Measurements from ENCODE around the gene SLC6A3. TPM values are rescaled to one million over a fixed set of nuclear protein-coding genes. Genes with fewer than 3 reads are reported as not detected.
A peak's percentile ranks its signal among the peaks of the same experiment; 100 is the strongest.

The SLC6A3 gene
- total and polyA plus RNA-seq, 2 donors (not counting 1 experiment from before 2014, with no cell fraction given): 0.01 to 0.15 TPM

DNA sequence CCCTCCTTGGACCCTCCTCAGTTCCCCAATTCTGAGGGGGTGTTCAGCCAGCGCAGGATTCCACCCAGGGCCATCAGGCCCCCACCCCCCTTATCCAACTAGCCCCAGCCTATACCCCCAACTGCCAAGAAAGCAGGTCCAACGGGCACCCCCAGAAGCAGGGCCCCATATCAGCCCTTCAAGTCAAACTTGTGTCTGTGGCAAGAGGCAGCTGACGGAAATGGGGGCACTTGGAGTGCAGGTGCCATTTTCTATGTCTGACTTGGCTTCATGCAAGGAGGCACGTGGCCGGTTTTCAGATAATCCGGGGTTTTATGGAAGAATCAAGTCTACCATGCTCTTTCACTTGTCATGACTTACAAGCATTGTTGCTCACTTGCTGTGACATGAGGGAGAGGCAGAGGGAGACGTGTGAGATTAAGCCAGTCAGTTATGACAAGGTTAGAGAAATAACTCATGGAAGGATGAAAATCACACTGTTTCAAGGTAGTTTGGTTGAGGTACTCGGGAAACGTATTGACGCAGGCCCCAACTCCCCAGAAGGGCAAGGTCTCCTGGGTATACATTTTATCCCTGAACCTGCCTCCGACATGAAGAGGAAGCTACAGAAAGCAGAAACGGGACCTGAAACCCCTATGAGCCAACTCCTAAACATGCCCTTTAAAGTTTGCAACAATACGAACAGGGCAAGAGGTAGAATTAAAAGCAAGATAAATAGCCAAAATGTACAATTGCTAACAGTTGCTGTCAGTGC is 73.8 kb downstream of the SLC6A3 start:
- peak; percentile 87 for ATAC-seq (ENCODE audit: low read depth)
- H3K27ac ChIP-seq (ENCODE audit: low read length in 2 of 2): peak overlapping the region; percentile 27 to 50
- peaks cover 51% of the 10 kb centered on the region for H3K4me1 Mint-ChIP-seq
- H3K27ac Mint-ChIP-seq: peak overlapping the region; percentile 84
- TF ChIP-seq EZH2 (IDR thresholded peaks at IDR 0.05; ENCODE audit: borderline replicate concordance, insufficient read depth, low read depth, low read length, poor library complexity, severe bottlenecking): no peak
- TF ChIP-seq, protein P1, sequence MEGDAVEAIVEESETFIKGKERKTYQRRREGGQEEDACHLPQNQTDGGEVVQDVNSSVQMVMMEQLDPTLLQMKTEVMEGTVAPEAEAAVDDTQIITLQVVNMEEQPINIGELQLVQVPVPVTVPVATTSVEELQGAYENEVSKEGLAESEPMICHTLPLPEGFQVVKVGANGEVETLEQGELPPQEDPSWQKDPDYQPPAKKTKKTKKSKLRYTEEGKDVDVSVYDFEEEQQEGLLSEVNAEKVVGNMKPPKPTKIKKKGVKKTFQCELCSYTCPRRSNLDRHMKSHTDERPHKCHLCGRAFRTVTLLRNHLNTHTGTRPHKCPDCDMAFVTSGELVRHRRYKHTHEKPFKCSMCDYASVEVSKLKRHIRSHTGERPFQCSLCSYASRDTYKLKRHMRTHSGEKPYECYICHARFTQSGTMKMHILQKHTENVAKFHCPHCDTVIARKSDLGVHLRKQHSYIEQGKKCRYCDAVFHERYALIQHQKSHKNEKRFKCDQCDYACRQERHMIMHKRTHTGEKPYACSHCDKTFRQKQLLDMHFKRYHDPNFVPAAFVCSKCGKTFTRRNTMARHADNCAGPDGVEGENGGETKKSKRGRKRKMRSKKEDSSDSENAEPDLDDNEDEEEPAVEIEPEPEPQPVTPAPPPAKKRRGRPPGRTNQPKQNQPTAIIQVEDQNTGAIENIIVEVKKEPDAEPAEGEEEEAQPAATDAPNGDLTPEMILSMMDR (IDR thresholded peaks at IDR 0.05): no peak
- H3K4me3 Mint-ChIP-seq: peak overlapping the region; percentile 72
- 46% methylated on average over 7 of the region's 13 CpGs for WGBS (ENCODE audit: insufficient coverage)
- no peaks in the 10 kb centered on the region for H3K9me3 Mint-ChIP-seq (ENCODE audit: insufficient read depth)
- no peaks in the 10 kb centered on the region for H4K20me1 ChIP-seq (ENCODE audit: control insufficient read depth, insufficient read depth, low read length, poor library complexity, severe bottlenecking)
- peak overlapping the region; percentile 45 for H3K4me2 ChIP-seq (replicated peaks; ENCODE audit: low read depth, low read length, poor library complexity, severe bottlenecking)
- peaks cover 0 to 9% (median 0%) of the 10 kb centered on the region in 3 donors for H3K9me3 ChIP-seq (ENCODE audit: control extremely low read depth in 1 of 3, control insufficient read depth in 2 of 3, insufficient read depth in 1 of 3, low read length in 2 of 3)
- DNase-seq: peak; percentile 83
- H3K4me3 ChIP-seq (ENCODE audit: control extremely low read depth in 1 of 5, extremely low read depth in 1 of 5, insufficient read depth in 1 of 5, low read depth in 2 of 5, low read length in 4 of 5): no peak overlapping the region
- CTCF ChIA-PET: interaction anchor here (0.7 to 4.2 kb wide), 6 partner anchors 9 to 274 kb away, joined by 3 to 38 read pairs (median 4); partner anchors contain the start of gene CLPTM1L
- no peak overlapping the region for H3K9ac ChIP-seq (ENCODE audit: low read length)
- H3K27me3 Mint-ChIP-seq: no peaks in the 10 kb centered on the region
- POLR2A ChIA-PET: interaction anchor here (1.2 to 2.0 kb wide), 3 partner anchors 9 to 27 kb away, joined by 3 to 16 read pairs (median 7); partner anchors contain the start of gene CLPTM1L
- H3K79me2 ChIP-seq (ENCODE audit: control insufficient read depth, insufficient read depth, low read length): no peaks in the 10 kb centered on the region
- no peaks in the 10 kb centered on the region for H3K27me3 ChIP-seq (replicated peaks in 1 of 4; ENCODE audit: control extremely low read depth in 1 of 4, control insufficient read depth in 3 of 4, insufficient read depth in 4 of 4, low read length in 3 of 4)
- H3K36me3 ChIP-seq (replicated peaks in 1 of 2; ENCODE audit: control extremely low read depth in 1 of 2, control insufficient read depth in 1 of 2, extremely low read depth in 1 of 2, insufficient read depth in 2 of 2, low read length in 1 of 2): no peaks in the 10 kb centered on the region
- intact Hi-C loops (cut with micrococcal nuclease): no loop called here
- H2AFZ ChIP-seq (ENCODE audit: insufficient read depth, low read depth, low read length, poor library complexity, severe bottlenecking): no peak overlapping the region
- peaks cover 37 to 48% of the 10 kb centered on the region in 2 donors for H3K4me1 ChIP-seq (ENCODE audit: control insufficient read depth in 2 of 2, insufficient read depth in 2 of 2, low read length in 2 of 2)

DNA sequence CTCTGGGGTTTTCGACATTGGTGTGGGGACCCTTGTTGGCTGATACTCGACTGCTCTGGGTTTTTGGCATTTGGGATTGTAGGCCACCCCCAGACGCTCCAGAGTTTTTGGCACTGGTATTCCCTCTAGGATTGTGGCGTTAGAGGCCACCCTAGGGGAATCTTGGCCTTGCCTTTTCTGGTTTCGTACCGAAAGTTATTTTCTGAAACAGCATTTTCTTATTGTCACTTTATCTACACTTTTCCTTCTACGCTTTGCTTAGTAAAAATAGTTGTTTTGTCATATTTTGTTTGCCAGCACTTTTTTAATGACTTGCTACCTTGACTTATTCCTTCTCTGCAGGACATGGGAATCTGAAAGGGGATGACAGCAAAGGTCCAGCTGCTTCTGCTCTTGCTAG is 75.2 kb downstream of the SLC6A3 start:
- no peak overlapping the region for H3K27ac Mint-ChIP-seq
- DNase-seq (no peak), ATAC-seq (ENCODE audit: low read depth) (no peak)
- intact Hi-C loops (cut with micrococcal nuclease): no loop called here
- H4K20me1 ChIP-seq (ENCODE audit: control insufficient read depth, insufficient read depth, low read length, poor library complexity, severe bottlenecking): no peaks in the 10 kb centered on the region
- no peaks in the 10 kb centered on the region for H3K27me3 Mint-ChIP-seq
- H3K4me3 Mint-ChIP-seq: no peak overlapping the region
- H3K4me1 Mint-ChIP-seq: peaks cover 59% of the 10 kb centered on the region
- H3K4me2 ChIP-seq (replicated peaks; ENCODE audit: low read depth, low read length, poor library complexity, severe bottlenecking): no peak overlapping the region
- H3K9me3 ChIP-seq (ENCODE audit: control extremely low read depth in 1 of 3, control insufficient read depth in 2 of 3, insufficient read depth in 1 of 3, low read length in 2 of 3): peaks cover 0 to 9% (median 0%) of the 10 kb centered on the region in 3 donors
- WGBS (ENCODE audit: insufficient coverage): 83% methylated on average over 5 of the region's 7 CpGs
- no peaks in the 10 kb centered on the region for H3K9me3 Mint-ChIP-seq (ENCODE audit: insufficient read depth)
- no peak overlapping the region for H3K4me3 ChIP-seq (ENCODE audit: control extremely low read depth in 1 of 5, extremely low read depth in 1 of 5, insufficient read depth in 1 of 5, low read depth in 2 of 5, low read length in 4 of 5)
- POLR2A ChIA-PET: no interaction called here
- CTCF ChIA-PET: interaction anchor here (4.2 kb wide), 1 partner anchor 11 kb away, joined by 38 read pairs; no protein-coding TSS in a partner anchor
- no peaks in the 10 kb centered on the region for H3K36me3 ChIP-seq (replicated peaks in 1 of 2; ENCODE audit: control extremely low read depth in 1 of 2, control insufficient read depth in 1 of 2, extremely low read depth in 1 of 2, insufficient read depth in 2 of 2, low read length in 1 of 2)
- H3K79me2 ChIP-seq (ENCODE audit: control insufficient read depth, insufficient read depth, low read length): no peaks in the 10 kb centered on the region
- no peak overlapping the region for H3K9ac ChIP-seq (ENCODE audit: low read length)
- H3K4me1 ChIP-seq (ENCODE audit: control insufficient read depth in 2 of 2, insufficient read depth in 2 of 2, low read length in 2 of 2): peaks cover 48 to 61% of the 10 kb centered on the region in 2 donors
- no peak for TF ChIP-seq EZH2 (IDR thresholded peaks at IDR 0.05; ENCODE audit: borderline replicate concordance, insufficient read depth, low read depth, low read length, poor library complexity, severe bottlenecking)
- TF ChIP-seq, protein P1 (IDR thresholded peaks at IDR 0.05): no peak
- no peak overlapping the region for H2AFZ ChIP-seq (ENCODE audit: insufficient read depth, low read depth, low read length, poor library complexity, severe bottlenecking)
- H3K27me3 ChIP-seq (replicated peaks in 1 of 4; ENCODE audit: control extremely low read depth in 1 of 4, control insufficient read depth in 3 of 4, insufficient read depth in 4 of 4, low read length in 3 of 4): peaks cover 0 to 2% (median 0%) of the 10 kb centered on the region in 4 experiments
- H3K27ac ChIP-seq (ENCODE audit: low read length in 2 of 2): no peak overlapping the region

All from B cell (primary cell).